Measurements from ENCODE around the gene NUTM2D. TPM values are rescaled to one million over a fixed set of nuclear protein-coding genes. Genes with fewer than 3 reads are reported as not detected.
"Not testable (repeated sequence)": the region's sequence is repeated elsewhere in the genome, so short reads cannot be mapped to it uniquely, and the experiment has no call there.

The NUTM2D gene
- total RNA-seq, 1 experiment from 2014 or later, result 1.2 TPM

- H4K20me1 ChIP-seq (ENCODE audit: low read length); H3K79me2 ChIP-seq (ENCODE audit: low read length); POLR2A ChIA-PET (ENCODE audit: unreplicated experiment); BruUV-seq (replicated peaks); H2AFZ ChIP-seq (ENCODE audit: low read length); H3K27ac ChIP-seq (ENCODE audit: low read length); intact Hi-C loops (cut with micrococcal nuclease); DNase-seq; CTCF ChIA-PET; H3K9ac ChIP-seq (ENCODE audit: low read length); H3K9me2 ChIP-seq (replicated peaks; ENCODE audit: low read length); ATAC-seq; H3F3A ChIP-seq (ENCODE audit: low read length, unreplicated experiment); H3K36me3 ChIP-seq (ENCODE audit: low read depth, low read length); H3K9me3 ChIP-seq (ENCODE audit: low read length); H3K4me2 ChIP-seq (ENCODE audit: low read length); H3K4me3 ChIP-seq (ENCODE audit: low read length); H3K4me1 ChIP-seq (ENCODE audit: insufficient read depth, low read length); H3K27me3 ChIP-seq (ENCODE audit: low read length): not testable (repeated sequence)
Measured at GRCh38 chr10:87369514-87370112, 12.1 kb downstream of the NUTM2D start.

GRCh38 chr10:87374091-87374490 is 16.5 kb downstream of the NUTM2D start:
- H3K9me2 ChIP-seq (replicated peaks; ENCODE audit: low read length), result not testable (repeated sequence)

DNA sequence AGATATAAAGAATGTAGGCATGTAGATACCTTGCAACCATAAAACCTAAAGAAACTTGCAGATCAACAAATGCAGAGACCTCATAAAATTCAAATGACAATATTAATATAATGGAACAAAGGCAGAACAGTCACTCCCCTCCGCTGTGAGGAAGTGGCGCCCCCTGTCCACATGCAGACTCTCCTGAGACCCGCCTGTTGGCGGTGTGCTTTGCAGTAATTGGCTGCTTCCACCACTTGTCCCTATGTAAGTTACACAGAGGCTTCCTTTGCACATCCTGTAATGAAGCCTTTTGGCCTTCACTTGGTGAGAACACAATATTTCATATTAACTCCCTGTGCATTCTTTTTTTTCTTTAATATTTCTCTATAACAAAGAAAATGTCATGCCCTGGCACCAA is 21.6 kb downstream of the NUTM2D start:
- H3K79me2 ChIP-seq (ENCODE audit: low read length); H2AFZ ChIP-seq (ENCODE audit: low read length); H3K9me3 ChIP-seq (ENCODE audit: low read length); H3K9ac ChIP-seq (ENCODE audit: low read length); H3K4me1 ChIP-seq (ENCODE audit: insufficient read depth, low read length); BruUV-seq (replicated peaks); H3K9me2 ChIP-seq (replicated peaks; ENCODE audit: low read length); POLR2A ChIA-PET (ENCODE audit: unreplicated experiment); CTCF ChIA-PET; H3K4me3 ChIP-seq (ENCODE audit: low read length); H3K27me3 ChIP-seq (ENCODE audit: low read length); H3K27ac ChIP-seq (ENCODE audit: low read length); H3K4me2 ChIP-seq (ENCODE audit: low read length); H4K20me1 ChIP-seq (ENCODE audit: low read length); intact Hi-C loops (cut with micrococcal nuclease); H3K36me3 ChIP-seq (ENCODE audit: low read depth, low read length); ATAC-seq; DNase-seq; H3F3A ChIP-seq (ENCODE audit: low read length, unreplicated experiment): not testable (repeated sequence)

More at GRCh38 chr10:87374091-87374490, 16.5 kb downstream of the NUTM2D start:
- H3K36me3 ChIP-seq (ENCODE audit: low read depth, low read length); intact Hi-C loops (cut with micrococcal nuclease); H3K9me3 ChIP-seq (ENCODE audit: low read length); H3K27ac ChIP-seq (ENCODE audit: low read length); H3K27me3 ChIP-seq (ENCODE audit: low read length); H3K4me3 ChIP-seq (ENCODE audit: low read length); H2AFZ ChIP-seq (ENCODE audit: low read length); H3K4me1 ChIP-seq (ENCODE audit: insufficient read depth, low read length); CTCF ChIA-PET; H3K9ac ChIP-seq (ENCODE audit: low read length); H3F3A ChIP-seq (ENCODE audit: low read length, unreplicated experiment); DNase-seq; POLR2A ChIA-PET (ENCODE audit: unreplicated experiment); BruUV-seq (replicated peaks); H3K4me2 ChIP-seq (ENCODE audit: low read length); H3K79me2 ChIP-seq (ENCODE audit: low read length); H4K20me1 ChIP-seq (ENCODE audit: low read length): not testable (repeated sequence)
- ATAC-seq, result peak; percentile 45

GRCh38 chr10:87383149-87383857 is 25.8 kb downstream of the NUTM2D start:
- H3K27me3 ChIP-seq (ENCODE audit: low read length); intact Hi-C loops (cut with micrococcal nuclease); BruUV-seq (replicated peaks); H3K79me2 ChIP-seq (ENCODE audit: low read length); H3K4me1 ChIP-seq (ENCODE audit: insufficient read depth, low read length); H4K20me1 ChIP-seq (ENCODE audit: low read length); H3K4me2 ChIP-seq (ENCODE audit: low read length); H3K4me3 ChIP-seq (ENCODE audit: low read length); POLR2A ChIA-PET (ENCODE audit: unreplicated experiment); H3K27ac ChIP-seq (ENCODE audit: low read length); H3K9ac ChIP-seq (ENCODE audit: low read length); H3K36me3 ChIP-seq (ENCODE audit: low read depth, low read length); H3F3A ChIP-seq (ENCODE audit: low read length, unreplicated experiment); CTCF ChIA-PET; H3K9me2 ChIP-seq (replicated peaks; ENCODE audit: low read length); H2AFZ ChIP-seq (ENCODE audit: low read length); H3K9me3 ChIP-seq (ENCODE audit: low read length): not testable (repeated sequence)
- ATAC-seq (peak; percentile 98), DNase-seq (peak; percentile 39)

DNA sequence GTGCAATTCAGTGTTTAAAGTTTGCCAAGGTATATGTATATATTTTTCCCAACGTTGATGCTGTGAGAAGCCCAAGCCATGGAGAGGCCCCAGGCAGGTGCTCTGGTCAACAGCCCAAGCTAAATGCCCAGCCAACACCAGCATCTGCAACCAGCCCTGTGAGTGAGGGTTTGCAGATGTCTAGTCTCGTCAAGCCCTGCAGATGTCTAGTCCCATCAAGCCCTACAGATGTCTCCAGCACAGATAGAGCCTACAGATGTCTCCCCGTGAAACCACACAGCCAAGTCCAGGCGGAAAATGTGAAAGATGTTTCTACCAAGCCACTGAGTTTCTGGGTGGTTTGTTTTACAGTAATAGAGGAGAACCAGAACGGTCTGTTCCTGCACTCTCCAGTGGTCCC is 26.7 kb downstream of the NUTM2D start:
- H3K9ac ChIP-seq (ENCODE audit: low read length); H3K27ac ChIP-seq (ENCODE audit: low read length); H3K4me1 ChIP-seq (ENCODE audit: insufficient read depth, low read length); POLR2A ChIA-PET (ENCODE audit: unreplicated experiment); intact Hi-C loops (cut with micrococcal nuclease); H3K36me3 ChIP-seq (ENCODE audit: low read depth, low read length); H4K20me1 ChIP-seq (ENCODE audit: low read length); H3F3A ChIP-seq (ENCODE audit: low read length, unreplicated experiment); ATAC-seq; DNase-seq; H3K9me3 ChIP-seq (ENCODE audit: low read length); H3K4me3 ChIP-seq (ENCODE audit: low read length); BruUV-seq (replicated peaks); H3K79me2 ChIP-seq (ENCODE audit: low read length); H2AFZ ChIP-seq (ENCODE audit: low read length); CTCF ChIA-PET; H3K9me2 ChIP-seq (replicated peaks; ENCODE audit: low read length); H3K4me2 ChIP-seq (ENCODE audit: low read length); H3K27me3 ChIP-seq (ENCODE audit: low read length): not testable (repeated sequence)

- DNase-seq; H3K36me3 ChIP-seq (ENCODE audit: low read depth, low read length); H3K27me3 ChIP-seq (ENCODE audit: low read length); H3K4me2 ChIP-seq (ENCODE audit: low read length); H3K9me2 ChIP-seq (replicated peaks; ENCODE audit: low read length); POLR2A ChIA-PET (ENCODE audit: unreplicated experiment); H3F3A ChIP-seq (ENCODE audit: low read length, unreplicated experiment); H3K4me3 ChIP-seq (ENCODE audit: low read length); H3K4me1 ChIP-seq (ENCODE audit: insufficient read depth, low read length); CTCF ChIA-PET; H3K27ac ChIP-seq (ENCODE audit: low read length); intact Hi-C loops (cut with micrococcal nuclease); H2AFZ ChIP-seq (ENCODE audit: low read length); H3K79me2 ChIP-seq (ENCODE audit: low read length); BruUV-seq (replicated peaks); ATAC-seq; H4K20me1 ChIP-seq (ENCODE audit: low read length); H3K9me3 ChIP-seq (ENCODE audit: low read length); H3K9ac ChIP-seq (ENCODE audit: low read length): not testable (repeated sequence)
Measured at GRCh38 chr10:87385762-87386360, 28.3 kb downstream of the NUTM2D start.

Data from PC-3 (cell line).